ENCODE measurements around the gene SPARCL1. TPM values are rescaled to one million over a fixed set of nuclear protein-coding genes. Genes with fewer than 3 reads are reported as not detected.
"Not testable (repeated sequence)": the region's sequence is repeated elsewhere in the genome, so short reads cannot be mapped to it uniquely, and the experiment has no call there.

The SPARCL1 gene
- total RNA-seq, 1 donor: not detected

- Histone ChIP-seq H3K9me3 (ENCODE audit: low read depth, low read length) (no peaks in the 10 kb centered on the region), H3K27me3 (ENCODE audit: insufficient read depth, low read length) (no peaks in the 10 kb centered on the region), H3K4me3 (ENCODE audit: low read length) (no peak overlapping the region), H3K4me1 (ENCODE audit: insufficient read depth, low read length) (no peaks in the 10 kb centered on the region)
Measured at GRCh38 chr4:87498446-87498900, 30.7 kb downstream of the SPARCL1 start.

DNA sequence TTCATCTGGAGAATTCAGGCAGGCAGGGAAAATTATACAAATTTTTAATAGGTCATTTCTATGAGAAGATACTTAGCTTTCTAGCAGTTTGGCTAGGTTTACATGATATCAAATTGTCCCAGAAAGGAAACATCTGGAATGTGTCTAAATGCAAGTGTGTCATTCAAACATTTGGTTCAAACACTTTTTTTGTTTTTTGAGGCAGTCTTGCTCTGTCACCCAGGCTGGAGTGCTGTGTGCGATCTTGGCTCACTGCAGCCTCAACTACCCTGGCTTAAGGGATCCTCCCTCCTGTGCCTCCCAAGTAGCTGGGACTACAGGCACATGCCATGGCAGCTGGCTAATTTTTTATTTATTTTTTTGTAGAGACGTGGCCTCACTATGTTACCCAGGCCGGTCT, 31.6 kb downstream of the SPARCL1 start:
- Histone ChIP-seq H3K27me3 (ENCODE audit: insufficient read depth, low read length) (no peaks in the 10 kb centered on the region), H3K9me3 (ENCODE audit: low read depth, low read length) (no peaks in the 10 kb centered on the region), H3K4me1 (ENCODE audit: insufficient read depth, low read length) (no peaks in the 10 kb centered on the region), H3K4me3 (ENCODE audit: low read length) (no peak overlapping the region)

- Histone ChIP-seq H3K27me3 (ENCODE audit: insufficient read depth, low read length) (no peaks in the 10 kb centered on the region), H3K4me1 (ENCODE audit: insufficient read depth, low read length) (no peaks in the 10 kb centered on the region), H3K4me3 (ENCODE audit: low read length) (no peak overlapping the region), H3K9me3 (ENCODE audit: low read depth, low read length) (no peaks in the 10 kb centered on the region)
Measured at GRCh38 chr4:87497159-87497558, 32.0 kb downstream of the SPARCL1 start.

GRCh38 chr4:87493115-87493514, 36.1 kb downstream of the SPARCL1 start:
- no peaks in the 10 kb centered on the region for H3K4me1 ChIP-seq (ENCODE audit: insufficient read depth, low read length)
- H3K4me3 ChIP-seq (ENCODE audit: low read length): no peak overlapping the region
- H3K9me3 ChIP-seq (ENCODE audit: low read depth, low read length): no peaks in the 10 kb centered on the region
- no peaks in the 10 kb centered on the region for H3K27me3 ChIP-seq (ENCODE audit: insufficient read depth, low read length)

DNA sequence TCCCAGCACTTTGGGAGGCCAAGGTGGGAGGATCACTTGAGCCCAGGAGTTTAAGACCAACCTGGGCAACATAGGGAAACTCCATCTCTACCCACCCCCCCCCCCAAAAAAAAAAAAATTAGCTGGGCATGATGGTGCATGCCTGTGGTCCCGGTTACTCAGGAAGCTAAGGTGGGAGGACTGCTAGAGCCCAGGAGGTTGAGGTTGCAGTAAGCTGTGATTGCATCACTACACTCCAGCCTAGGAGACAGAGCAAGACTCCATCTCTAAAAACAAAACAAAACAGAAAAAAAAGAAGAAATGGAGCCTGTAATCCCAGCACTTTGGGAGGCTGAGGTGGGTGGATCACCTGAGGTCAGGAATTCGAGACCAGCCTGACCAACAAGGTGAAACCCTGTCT, 37.3 kb downstream of the SPARCL1 start:
- H3K4me1 ChIP-seq (ENCODE audit: insufficient read depth, low read length); H3K9me3 ChIP-seq (ENCODE audit: low read depth, low read length); H3K4me3 ChIP-seq (ENCODE audit: low read length); H3K27me3 ChIP-seq (ENCODE audit: insufficient read depth, low read length): not testable (repeated sequence)

DNA sequence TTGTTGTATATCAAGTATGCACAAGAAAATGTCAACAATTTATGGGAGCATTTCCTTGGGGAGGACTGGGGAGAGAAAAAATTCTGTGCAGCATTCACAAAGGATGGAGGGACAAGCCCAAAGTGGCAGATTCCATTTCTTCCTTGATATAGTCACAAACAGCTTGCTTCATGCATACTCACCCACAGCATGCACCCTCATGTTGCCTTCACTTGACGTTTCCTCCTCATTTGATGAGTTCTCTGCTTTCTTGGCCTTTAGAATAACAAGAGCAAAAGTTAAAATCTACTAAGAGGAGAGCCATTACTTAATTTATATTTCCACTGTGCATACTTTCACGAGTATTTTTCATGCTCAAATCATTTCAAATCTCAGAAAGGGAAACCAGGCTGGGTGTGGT, 37.7 kb downstream of the SPARCL1 start:
- Histone ChIP-seq H3K27me3 (ENCODE audit: insufficient read depth, low read length) (no peaks in the 10 kb centered on the region), H3K4me3 (ENCODE audit: low read length) (no peak overlapping the region), H3K4me1 (ENCODE audit: insufficient read depth, low read length) (no peaks in the 10 kb centered on the region), H3K9me3 (ENCODE audit: low read depth, low read length) (no peaks in the 10 kb centered on the region)

- Histone ChIP-seq H3K4me3 (ENCODE audit: low read length) (no peak overlapping the region), H3K9me3 (ENCODE audit: low read depth, low read length) (no peaks in the 10 kb centered on the region), H3K27me3 (ENCODE audit: insufficient read depth, low read length) (no peaks in the 10 kb centered on the region), H3K4me1 (ENCODE audit: insufficient read depth, low read length) (no peaks in the 10 kb centered on the region)
Measured at GRCh38 chr4:87490664-87491369, 38.4 kb downstream of the SPARCL1 start.

DNA sequence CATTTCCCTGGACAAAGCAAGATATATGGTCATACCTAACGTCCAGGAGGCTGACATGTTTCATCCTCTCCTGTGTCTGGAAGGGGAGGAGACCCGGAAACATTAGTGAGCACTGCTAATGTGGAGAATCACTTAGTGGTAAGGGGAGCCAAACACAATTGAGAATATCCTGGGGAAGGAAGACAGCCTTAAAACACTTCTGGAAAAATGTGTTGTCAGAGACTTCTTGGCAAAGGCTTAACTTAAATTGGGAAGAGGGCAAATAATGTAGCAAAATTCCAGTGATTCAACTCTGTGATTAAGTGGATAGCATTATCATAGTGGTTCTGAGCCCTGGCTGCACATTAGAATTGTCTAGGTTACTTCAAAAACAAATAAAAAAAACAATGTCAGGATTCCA, 39.5 kb downstream of the SPARCL1 start:
- Histone ChIP-seq H3K4me1 (ENCODE audit: insufficient read depth, low read length) (no peaks in the 10 kb centered on the region), H3K27me3 (ENCODE audit: insufficient read depth, low read length) (no peaks in the 10 kb centered on the region), H3K9me3 (ENCODE audit: low read depth, low read length) (no peaks in the 10 kb centered on the region), H3K4me3 (ENCODE audit: low read length) (no peak overlapping the region)

GRCh38 chr4:87488666-87489065, 40.5 kb downstream of the SPARCL1 start:
- not testable (repeated sequence) for H3K9me3 ChIP-seq (ENCODE audit: low read depth, low read length); H3K27me3 ChIP-seq (ENCODE audit: insufficient read depth, low read length); H3K4me1 ChIP-seq (ENCODE audit: insufficient read depth, low read length); H3K4me3 ChIP-seq (ENCODE audit: low read length)

- H3K9me3 ChIP-seq (ENCODE audit: low read depth, low read length); H3K27me3 ChIP-seq (ENCODE audit: insufficient read depth, low read length); H3K4me3 ChIP-seq (ENCODE audit: low read length); H3K4me1 ChIP-seq (ENCODE audit: insufficient read depth, low read length): not testable (repeated sequence)
Measured at GRCh38 chr4:87483247-87483646, 45.9 kb downstream of the SPARCL1 start.

GRCh38 chr4:87481377-87481776, 47.8 kb downstream of the SPARCL1 start:
- H3K4me3 ChIP-seq (ENCODE audit: low read length): no peak overlapping the region
- no peaks in the 10 kb centered on the region for H3K27me3 ChIP-seq (ENCODE audit: insufficient read depth, low read length)
- H3K9me3 ChIP-seq (ENCODE audit: low read depth, low read length): no peaks in the 10 kb centered on the region
- no peaks in the 10 kb centered on the region for H3K4me1 ChIP-seq (ENCODE audit: insufficient read depth, low read length)

DNA sequence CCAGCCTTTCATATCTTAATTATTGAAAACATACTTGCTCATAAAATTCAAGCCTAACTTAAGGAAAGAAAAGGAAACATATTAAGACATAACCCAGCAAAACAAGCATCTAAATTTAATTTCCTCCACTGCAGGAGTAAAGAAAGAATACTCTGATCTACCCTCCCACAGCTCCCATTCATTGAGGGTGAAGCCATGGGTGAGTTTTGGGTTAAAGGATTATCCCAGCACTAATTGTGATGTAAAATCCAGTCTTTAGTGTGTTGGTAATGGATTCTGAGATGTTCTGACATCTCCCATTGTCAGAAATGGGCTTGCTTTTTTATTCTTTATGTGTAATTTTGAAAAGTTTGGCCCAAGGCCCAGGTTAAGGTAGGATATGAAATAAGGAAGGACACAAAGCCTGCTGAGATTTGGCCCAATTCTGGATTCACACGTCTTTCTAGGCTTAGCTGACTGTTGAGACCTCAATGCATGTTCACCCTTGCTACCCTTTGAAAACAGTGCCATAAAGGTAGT, 50.4 kb downstream of the SPARCL1 start:
- Histone ChIP-seq H3K27me3 (ENCODE audit: insufficient read depth, low read length) (no peaks in the 10 kb centered on the region), H3K4me3 (ENCODE audit: low read length) (no peak overlapping the region), H3K4me1 (ENCODE audit: insufficient read depth, low read length) (no peaks in the 10 kb centered on the region), H3K9me3 (ENCODE audit: low read depth, low read length) (no peaks in the 10 kb centered on the region)

GRCh38 chr4:87476934-87477333, 52.2 kb downstream of the SPARCL1 start:
- Histone ChIP-seq H3K4me3 (ENCODE audit: low read length) (no peak overlapping the region), H3K9me3 (ENCODE audit: low read depth, low read length) (no peaks in the 10 kb centered on the region), H3K4me1 (ENCODE audit: insufficient read depth, low read length) (no peaks in the 10 kb centered on the region), H3K27me3 (ENCODE audit: insufficient read depth, low read length) (no peaks in the 10 kb centered on the region)

GRCh38 chr4:87469390-87469789, 59.8 kb downstream of the SPARCL1 start:
- H3K9me3 ChIP-seq (ENCODE audit: low read depth, low read length): no peaks in the 10 kb centered on the region
- H3K4me3 ChIP-seq (ENCODE audit: low read length): no peak overlapping the region
- H3K4me1 ChIP-seq (ENCODE audit: insufficient read depth, low read length): no peaks in the 10 kb centered on the region
- no peaks in the 10 kb centered on the region for H3K27me3 ChIP-seq (ENCODE audit: insufficient read depth, low read length)

DNA sequence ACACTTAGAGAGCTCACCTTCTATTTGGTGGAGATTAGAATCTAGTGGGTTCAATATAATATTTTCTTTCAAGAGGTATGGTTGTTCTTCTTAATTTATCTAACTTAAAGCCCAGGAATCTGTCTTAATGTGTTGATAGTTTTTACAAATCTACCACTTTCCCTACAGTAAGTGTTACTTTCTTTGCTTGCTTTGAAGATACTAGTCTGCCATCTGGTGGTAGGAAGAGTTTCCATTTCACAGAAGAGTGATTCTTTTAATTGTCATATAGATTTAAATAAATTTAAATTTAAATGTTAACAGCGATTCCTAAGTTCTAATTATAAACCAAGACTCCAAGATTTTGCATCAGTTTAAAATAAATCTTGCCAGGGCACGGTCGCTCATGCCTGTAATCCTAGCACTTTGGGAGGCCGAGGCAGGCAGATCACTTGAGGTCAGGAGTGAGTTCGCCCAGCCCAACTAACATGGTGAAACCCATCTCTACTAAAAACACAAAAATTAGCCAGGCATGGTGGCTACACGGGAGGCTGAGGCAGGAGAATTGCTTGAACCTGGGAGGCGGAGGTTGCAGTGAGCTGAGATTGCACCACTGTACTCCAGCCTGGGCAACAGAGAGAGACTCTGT, 63.3 kb downstream of the SPARCL1 start:
- Histone ChIP-seq H3K27me3 (ENCODE audit: insufficient read depth, low read length) (no peaks in the 10 kb centered on the region), H3K9me3 (ENCODE audit: low read depth, low read length) (no peaks in the 10 kb centered on the region), H3K4me3 (ENCODE audit: low read length) (no peak overlapping the region), H3K4me1 (ENCODE audit: insufficient read depth, low read length) (no peaks in the 10 kb centered on the region)

DNA sequence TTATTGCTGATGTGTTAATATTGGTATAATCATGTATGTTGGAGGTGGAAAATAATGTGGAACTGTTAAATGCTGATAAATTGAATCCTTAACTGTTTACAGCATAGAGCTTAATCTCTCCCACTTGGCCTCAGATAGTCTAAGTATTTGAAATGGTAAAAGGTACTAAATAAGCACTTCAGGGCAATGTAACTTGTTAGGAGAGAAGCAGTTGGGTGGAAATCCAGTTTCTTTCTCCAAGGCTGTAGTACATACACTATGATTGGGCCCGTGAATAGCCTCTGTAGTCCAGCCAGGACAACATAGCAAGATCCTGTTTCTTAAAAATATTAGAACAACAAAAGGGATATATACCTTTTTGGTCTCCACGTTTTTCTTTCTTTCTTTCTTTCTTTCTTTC, 67.1 kb downstream of the SPARCL1 start:
- no peak overlapping the region for H3K4me3 ChIP-seq (ENCODE audit: low read length)
- H3K9me3 ChIP-seq (ENCODE audit: low read depth, low read length): no peaks in the 10 kb centered on the region
- no peaks in the 10 kb centered on the region for H3K27me3 ChIP-seq (ENCODE audit: insufficient read depth, low read length)
- H3K4me1 ChIP-seq (ENCODE audit: insufficient read depth, low read length): no peaks in the 10 kb centered on the region
